Activated naive CD8-positive, alpha-beta T cell treated with anti-CD3 and anti-CD28 coated beads for 36 hours (primary cell): Measurements from ENCODE around the gene CAMK2A. TPM values are rescaled to one million over a fixed set of nuclear protein-coding genes. Genes with fewer than 3 reads are reported as not detected.

ENCODE experiments used
- DNase-seq: peaks from one replicate; pipeline ENCODE4 v3.0.0; 2021
- H3K27ac Mint-ChIP-seq: one replicate; pipeline ENCODE4 v1.8.0; 2022; ENCODE audit warnings: mild to moderate bottlenecking, moderate library complexity, mixed read lengths
- H3K27me3 Mint-ChIP-seq: one replicate; pipeline ENCODE4 v1.8.0; 2022; ENCODE audit warnings: mild to moderate bottlenecking, mixed read lengths
- H3K36me3 Mint-ChIP-seq: one replicate; pipeline ENCODE4 v1.8.0; 2021; ENCODE audit warnings: mild to moderate bottlenecking, mixed read lengths
- H3K4me1 Mint-ChIP-seq: one replicate; pipeline ENCODE4 v1.8.0; 2021; ENCODE audit warnings: mixed read lengths
- H3K4me3 Mint-ChIP-seq: one replicate; pipeline ENCODE4 v1.8.0; 2022; ENCODE audit warnings: mild to moderate bottlenecking, moderate library complexity, mixed read lengths
- H3K9me3 Mint-ChIP-seq: one replicate; pipeline ENCODE4 v1.8.0; 2022; ENCODE audit warnings: mixed read lengths
- total RNA-seq, 2 experiments: library from RNA; stranded (reverse); gene quantifications; one replicate each; pipeline ENCODE4 v1.2.3, GENCODE V29; 2021

The CAMK2A gene
- total RNA-seq, 2 experiments from 2014 or later, result not detected

DNA sequence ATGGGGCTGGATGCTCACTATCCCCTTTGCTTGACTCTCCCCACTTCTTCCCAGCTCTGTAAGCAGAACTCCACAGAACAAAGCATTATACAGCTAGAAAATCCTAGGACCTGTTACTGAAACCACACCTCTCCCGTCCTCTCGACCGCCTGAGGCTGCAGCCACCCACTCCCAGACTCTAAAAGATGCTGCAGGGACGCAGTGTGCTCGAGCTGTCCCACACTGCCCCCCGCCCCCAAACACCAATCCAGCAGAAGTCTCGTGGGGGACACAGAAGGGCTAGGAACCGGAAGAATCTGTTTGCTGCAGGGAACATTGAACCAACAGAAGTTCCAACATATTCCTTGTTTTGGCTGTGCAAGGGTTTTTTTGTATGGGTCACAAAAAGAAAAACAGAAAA, 7.6 kb downstream of the CAMK2A start:
- Mint-ChIP-seq H3K4me1 (no peaks in the 10 kb centered on the region), H3K27me3 (no peaks in the 10 kb centered on the region), H3K27ac (no peak overlapping the region), H3K4me3 (no peak overlapping the region), H3K9me3 (no peaks in the 10 kb centered on the region), H3K36me3 (no peaks in the 10 kb centered on the region)
- DNase-seq, result no peak

GRCh38 chr5:150279330-150280020, 10.1 kb downstream of the CAMK2A start:
- H3K27me3 Mint-ChIP-seq, result no peaks in the 10 kb centered on the region
- H3K27ac Mint-ChIP-seq, result no peak overlapping the region
- H3K9me3 Mint-ChIP-seq, result no peaks in the 10 kb centered on the region
- no peak for DNase-seq
- no peaks in the 10 kb centered on the region for H3K36me3 Mint-ChIP-seq
- no peak overlapping the region for H3K4me3 Mint-ChIP-seq
- no peaks in the 10 kb centered on the region for H3K4me1 Mint-ChIP-seq

GRCh38 chr5:150278916-150279315, 10.7 kb downstream of the CAMK2A start:
- DNase-seq, result no peak
- Mint-ChIP-seq H3K27me3 (no peaks in the 10 kb centered on the region), H3K36me3 (no peaks in the 10 kb centered on the region), H3K4me1 (no peaks in the 10 kb centered on the region), H3K4me3 (no peak overlapping the region), H3K9me3 (no peaks in the 10 kb centered on the region), H3K27ac (no peak overlapping the region)

- H3K27me3 Mint-ChIP-seq, result no peaks in the 10 kb centered on the region
- H3K36me3 Mint-ChIP-seq, result no peaks in the 10 kb centered on the region
- H3K9me3 Mint-ChIP-seq, result no peaks in the 10 kb centered on the region
- H3K4me1 Mint-ChIP-seq, result no peaks in the 10 kb centered on the region
- DNase-seq, result no peak
- no peak overlapping the region for H3K27ac Mint-ChIP-seq
- no peak overlapping the region for H3K4me3 Mint-ChIP-seq
These were observed 11.4 kb downstream of the CAMK2A start for GRCh38 chr5:150278046-150278730.

DNA sequence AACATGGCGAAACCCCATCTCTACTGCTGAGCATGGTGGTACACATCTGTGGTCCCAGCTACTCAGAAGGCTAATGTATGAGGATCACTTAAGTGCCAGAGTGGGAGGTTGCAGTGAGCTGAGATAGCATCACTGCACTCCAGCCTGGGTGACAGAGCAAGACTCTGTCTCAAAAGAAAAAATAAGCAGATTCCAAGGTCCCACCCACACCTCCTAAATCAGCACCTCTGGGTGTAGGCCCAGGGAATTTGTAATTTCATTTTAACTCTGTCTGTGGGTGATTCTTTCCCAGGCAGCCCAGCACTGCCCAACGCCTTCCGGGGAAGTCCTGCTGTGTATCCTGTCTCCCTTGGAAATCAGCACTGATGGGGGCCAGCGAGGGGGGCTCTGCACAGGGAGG, 12.5 kb downstream of the CAMK2A start:
- no peaks in the 10 kb centered on the region for H3K27me3 Mint-ChIP-seq
- H3K4me1 Mint-ChIP-seq, result no peaks in the 10 kb centered on the region
- no peak for DNase-seq
- no peaks in the 10 kb centered on the region for H3K9me3 Mint-ChIP-seq
- H3K27ac Mint-ChIP-seq, result no peak overlapping the region
- no peak overlapping the region for H3K4me3 Mint-ChIP-seq
- H3K36me3 Mint-ChIP-seq, result no peaks in the 10 kb centered on the region

DNA sequence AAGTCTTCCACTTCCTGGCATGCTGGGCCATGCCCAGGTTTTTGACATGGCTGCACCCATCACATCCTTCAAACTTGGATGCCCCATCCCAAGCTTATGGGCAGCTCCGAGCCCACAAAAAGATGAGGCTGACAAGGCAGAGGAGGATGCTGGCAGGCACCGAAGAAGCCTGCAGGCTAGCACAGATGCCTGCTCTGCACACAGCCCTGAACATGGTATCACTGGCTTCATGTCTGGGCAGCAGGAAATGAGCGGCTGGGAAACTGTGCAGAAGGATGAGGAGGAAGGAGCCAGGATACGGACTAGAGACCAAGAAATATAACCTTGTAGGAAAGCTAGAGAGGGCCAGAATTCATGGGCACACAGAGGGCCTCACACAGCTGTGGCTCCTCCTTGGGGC, 14.8 kb downstream of the CAMK2A start:
- H3K27ac Mint-ChIP-seq, result no peak overlapping the region
- H3K36me3 Mint-ChIP-seq, result no peaks in the 10 kb centered on the region
- no peak for DNase-seq
- H3K4me3 Mint-ChIP-seq, result no peak overlapping the region
- no peaks in the 10 kb centered on the region for H3K4me1 Mint-ChIP-seq
- H3K9me3 Mint-ChIP-seq, result no peaks in the 10 kb centered on the region
- no peaks in the 10 kb centered on the region for H3K27me3 Mint-ChIP-seq

DNA sequence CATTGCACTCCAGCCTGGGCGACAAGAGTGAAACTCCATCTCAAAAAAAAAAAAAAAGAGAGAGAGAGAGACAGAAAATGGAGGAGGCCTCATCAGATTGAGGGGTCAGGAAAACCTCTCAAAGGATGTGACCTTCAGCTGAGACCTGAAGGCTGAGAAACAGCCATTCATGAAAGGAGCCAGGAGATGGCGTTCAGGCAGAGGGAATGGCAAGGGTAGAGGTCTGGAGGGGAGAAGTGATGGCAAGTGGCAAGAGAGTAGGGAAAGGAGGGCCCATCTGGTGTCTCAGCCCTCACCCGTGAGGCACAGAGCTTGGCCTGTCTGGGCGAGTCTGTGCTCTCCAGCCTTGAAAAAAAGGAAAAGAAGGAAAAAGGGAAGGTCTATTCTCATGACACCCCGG, 17.0 kb downstream of the CAMK2A start:
- Mint-ChIP-seq H3K27me3 (no peaks in the 10 kb centered on the region), H3K9me3 (no peaks in the 10 kb centered on the region), H3K4me1 (no peaks in the 10 kb centered on the region), H3K36me3 (no peaks in the 10 kb centered on the region), H3K27ac (no peak overlapping the region), H3K4me3 (no peak overlapping the region)
- DNase-seq, result no peak

GRCh38 chr5:150271923-150272322, 17.6 kb downstream of the CAMK2A start:
- Mint-ChIP-seq H3K27ac (no peak overlapping the region), H3K36me3 (no peaks in the 10 kb centered on the region)

GRCh38 chr5:150271296-150271692, 18.3 kb downstream of the CAMK2A start:
- H3K27ac Mint-ChIP-seq, result no peak overlapping the region

More at GRCh38 chr5:150271923-150272322, 17.6 kb downstream of the CAMK2A start:
- no peaks in the 10 kb centered on the region for H3K9me3 Mint-ChIP-seq
- no peak overlapping the region for H3K4me3 Mint-ChIP-seq
- H3K27me3 Mint-ChIP-seq, result no peaks in the 10 kb centered on the region
- DNase-seq, result no peak
- H3K4me1 Mint-ChIP-seq, result no peaks in the 10 kb centered on the region

DNA sequence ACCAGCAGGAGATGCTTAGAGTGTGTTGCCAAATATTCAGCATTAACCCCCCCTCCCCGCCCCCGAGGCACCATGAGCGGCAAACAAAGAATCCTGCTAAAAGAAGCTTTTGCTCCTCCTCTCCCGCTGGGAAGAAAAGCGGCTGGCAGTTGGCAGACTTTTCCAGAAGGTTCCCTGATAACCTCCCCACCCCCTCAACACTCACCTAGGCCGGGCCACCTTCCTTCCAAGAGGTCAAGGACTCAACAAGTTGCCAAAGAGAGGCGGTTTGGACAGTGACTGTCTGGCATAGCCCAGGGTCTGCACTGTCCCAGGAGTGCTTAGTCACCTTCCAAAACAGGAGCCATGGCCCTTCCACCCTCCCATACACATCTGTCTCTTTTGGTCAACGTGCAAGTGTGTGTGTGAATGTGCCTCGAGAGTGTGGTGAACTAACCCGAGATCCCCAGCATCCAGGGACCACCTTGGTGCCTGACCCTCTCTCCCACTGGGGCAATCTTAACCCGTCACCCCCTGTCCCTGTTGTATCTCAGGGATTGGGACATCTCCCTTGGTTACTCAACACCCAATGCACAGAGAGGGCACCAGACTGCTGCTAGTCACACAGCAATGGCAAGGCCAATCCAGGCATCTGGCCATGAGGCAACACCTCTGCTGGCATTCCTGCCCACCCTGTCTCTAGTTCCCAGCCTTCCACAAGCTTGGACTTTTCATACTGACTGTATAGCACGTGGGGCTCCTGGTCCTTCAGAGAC, 18.9 kb downstream of the CAMK2A start:
- H3K4me1 Mint-ChIP-seq, result no peaks in the 10 kb centered on the region
- no peaks in the 10 kb centered on the region for H3K36me3 Mint-ChIP-seq
- H3K27me3 Mint-ChIP-seq, result no peaks in the 10 kb centered on the region
- H3K27ac Mint-ChIP-seq, result no peak overlapping the region
- no peaks in the 10 kb centered on the region for H3K9me3 Mint-ChIP-seq
- DNase-seq, result no peak
- H3K4me3 Mint-ChIP-seq, result no peak overlapping the region

More at GRCh38 chr5:150271296-150271692, 18.3 kb downstream of the CAMK2A start:
- no peak for DNase-seq
- Mint-ChIP-seq H3K4me3 (no peak overlapping the region), H3K4me1 (no peaks in the 10 kb centered on the region), H3K36me3 (no peaks in the 10 kb centered on the region), H3K27me3 (no peaks in the 10 kb centered on the region), H3K9me3 (no peaks in the 10 kb centered on the region)

DNA sequence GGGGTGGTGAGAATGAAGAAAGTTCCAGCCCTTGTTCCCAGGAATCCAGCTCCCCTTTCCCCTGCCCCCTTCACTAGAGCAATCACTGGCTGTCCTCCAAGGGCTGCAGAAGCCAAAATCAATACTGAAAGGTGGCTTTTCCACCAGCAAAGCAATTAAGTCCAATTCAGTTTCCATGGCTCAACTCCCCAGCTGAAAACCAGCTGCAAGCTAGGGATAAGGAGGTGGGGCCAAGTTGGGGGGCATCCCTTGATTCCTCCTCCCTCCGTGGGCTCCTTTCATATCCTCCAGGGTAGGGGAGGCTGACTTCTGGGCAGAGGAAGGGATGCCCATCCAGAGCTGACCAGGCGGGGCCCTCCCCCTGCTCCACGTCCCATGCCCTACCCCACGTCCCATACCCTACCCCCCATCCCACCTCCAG, 22.7 kb downstream of the CAMK2A start:
- H3K4me1 Mint-ChIP-seq, result no peaks in the 10 kb centered on the region
- H3K9me3 Mint-ChIP-seq, result no peaks in the 10 kb centered on the region
- no peak overlapping the region for H3K4me3 Mint-ChIP-seq
- no peaks in the 10 kb centered on the region for H3K36me3 Mint-ChIP-seq
- H3K27ac Mint-ChIP-seq, result no peak overlapping the region
- no peak for DNase-seq
- H3K27me3 Mint-ChIP-seq, result no peaks in the 10 kb centered on the region

DNA sequence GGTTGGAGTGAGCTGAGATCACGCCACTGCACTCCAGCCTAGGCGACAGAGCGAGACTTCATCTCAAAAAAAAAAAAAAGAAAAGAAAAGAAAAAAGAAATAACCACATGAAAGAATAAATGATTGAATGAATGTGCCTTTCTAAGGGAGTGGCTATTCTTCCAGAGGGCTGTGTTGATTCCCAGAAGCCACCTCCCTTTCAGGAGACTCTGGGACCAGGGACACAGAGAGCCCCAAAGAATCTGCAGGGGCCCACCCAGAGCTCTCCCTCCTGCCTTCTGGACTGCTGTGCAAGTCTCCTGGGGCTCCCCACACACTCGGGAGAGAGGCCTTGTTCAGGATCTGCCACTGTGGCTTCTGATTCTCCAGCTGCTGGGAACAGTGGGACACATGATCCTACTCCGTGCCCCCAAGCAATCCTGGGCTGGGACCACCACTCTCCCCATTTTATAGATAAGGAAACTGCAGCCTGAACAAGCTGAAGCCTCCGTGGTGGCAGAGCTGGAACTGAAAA, 23.6 kb downstream of the CAMK2A start:
- H3K27me3 Mint-ChIP-seq, result no peaks in the 10 kb centered on the region
- H3K9me3 Mint-ChIP-seq, result no peaks in the 10 kb centered on the region
- DNase-seq, result no peak
- H3K36me3 Mint-ChIP-seq, result no peaks in the 10 kb centered on the region
- H3K4me1 Mint-ChIP-seq, result no peaks in the 10 kb centered on the region
- H3K27ac Mint-ChIP-seq, result no peak overlapping the region
- H3K4me3 Mint-ChIP-seq, result no peak overlapping the region

GRCh38 chr5:150264667-150265603, 24.6 kb downstream of the CAMK2A start:
- Mint-ChIP-seq H3K27ac (no peak overlapping the region), H3K36me3 (no peaks in the 10 kb centered on the region), H3K27me3 (no peaks in the 10 kb centered on the region), H3K4me3 (no peak overlapping the region), H3K9me3 (no peaks in the 10 kb centered on the region), H3K4me1 (no peaks in the 10 kb centered on the region)
- DNase-seq, result no peak

DNA sequence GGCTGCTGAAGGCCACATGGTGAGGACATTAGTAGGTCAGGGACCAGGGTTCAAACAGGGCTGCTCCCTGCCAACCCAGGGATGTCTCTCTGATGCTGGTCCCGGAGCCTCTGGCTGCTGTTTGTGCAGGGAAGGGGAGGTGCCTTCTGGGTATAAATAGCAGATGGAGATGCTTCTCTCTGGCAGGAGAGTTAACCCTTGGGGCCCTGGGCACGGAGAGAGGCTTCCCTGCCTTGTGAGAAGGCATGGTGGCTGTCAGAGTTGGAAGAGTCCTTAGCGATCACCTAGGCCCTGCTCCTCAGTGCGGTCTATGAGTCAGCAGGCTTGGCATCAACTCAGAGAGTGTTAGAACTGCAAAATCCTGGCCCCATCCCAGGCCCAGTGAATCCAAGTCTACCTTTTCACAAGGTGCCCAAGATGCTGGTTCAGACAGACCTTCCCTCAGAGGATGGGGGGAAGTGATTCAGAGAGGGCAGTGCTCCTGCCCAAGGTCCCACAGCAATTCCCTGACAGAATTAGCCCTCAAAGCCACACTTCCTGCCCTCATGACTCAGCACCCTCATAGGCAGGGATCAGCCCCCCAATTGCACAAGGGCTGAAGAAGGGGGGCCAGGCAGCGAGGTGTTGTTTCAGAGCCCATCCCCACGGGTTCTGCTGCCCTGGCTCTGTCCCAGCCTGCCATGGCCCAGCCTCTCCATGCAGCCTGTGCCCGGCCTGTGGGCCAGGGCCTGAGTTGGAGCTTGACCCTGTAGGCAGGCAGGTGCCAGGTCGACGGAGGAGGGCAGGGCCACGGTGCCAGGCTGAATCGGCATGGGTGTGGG, 25.6 kb downstream of the CAMK2A start:
- Mint-ChIP-seq H3K27me3 (no peaks in the 10 kb centered on the region), H3K4me1 (no peaks in the 10 kb centered on the region), H3K36me3 (no peaks in the 10 kb centered on the region), H3K27ac (no peak overlapping the region), H3K4me3 (no peak overlapping the region), H3K9me3 (no peaks in the 10 kb centered on the region)
- no peak for DNase-seq
